ENCODE data around the gene LLPH.
"Not testable (repeated sequence)": the region's sequence is repeated elsewhere in the genome, so short reads cannot be mapped to it uniquely, and the experiment has no call there.

The LLPH gene

DNA sequence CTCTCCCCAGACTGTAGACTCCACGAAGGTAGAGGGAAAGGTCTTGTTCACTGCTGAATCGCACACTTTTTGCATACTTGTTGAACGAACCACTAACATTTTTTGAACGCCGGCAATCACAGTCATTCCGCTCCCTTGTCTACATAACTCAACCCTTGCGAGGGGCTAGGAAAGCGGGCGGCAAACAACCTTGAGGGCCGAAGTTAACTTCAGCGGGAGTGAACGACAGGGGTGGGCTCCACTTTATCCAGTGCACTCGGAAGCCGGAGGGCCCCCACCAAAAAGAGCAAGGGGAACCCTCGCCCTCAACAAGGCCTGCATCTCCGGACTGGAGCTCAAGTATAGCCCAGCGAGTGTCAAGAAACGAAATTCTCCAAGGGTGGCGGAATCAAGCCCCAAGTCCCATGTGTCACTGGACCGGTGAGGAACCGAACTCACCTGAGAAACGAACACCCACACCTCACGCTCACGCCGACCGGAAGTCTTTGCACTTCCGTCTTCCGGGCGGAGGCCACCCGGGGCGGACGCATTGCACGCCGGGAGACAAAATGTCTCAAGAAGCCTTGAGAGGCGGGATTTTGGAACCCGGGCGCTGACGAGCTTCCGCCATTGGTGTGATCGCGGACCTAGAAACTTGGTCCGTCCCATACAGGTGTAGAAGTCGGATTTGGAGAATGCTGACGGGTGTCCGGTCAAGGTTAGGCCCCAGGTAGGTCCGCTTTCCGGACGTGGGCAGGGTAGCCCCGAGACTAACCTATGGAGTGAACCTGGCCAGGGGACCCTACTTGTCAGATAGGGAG is at the start of gene LLPH:
Gene LLPH, minus strand, starts transcription at position 484 of the 800 bp plus-strand sequence. CDS start 1,644 bp downstream, outside the sequence.
- peak; percentile 92 for DNase-seq

DNA sequence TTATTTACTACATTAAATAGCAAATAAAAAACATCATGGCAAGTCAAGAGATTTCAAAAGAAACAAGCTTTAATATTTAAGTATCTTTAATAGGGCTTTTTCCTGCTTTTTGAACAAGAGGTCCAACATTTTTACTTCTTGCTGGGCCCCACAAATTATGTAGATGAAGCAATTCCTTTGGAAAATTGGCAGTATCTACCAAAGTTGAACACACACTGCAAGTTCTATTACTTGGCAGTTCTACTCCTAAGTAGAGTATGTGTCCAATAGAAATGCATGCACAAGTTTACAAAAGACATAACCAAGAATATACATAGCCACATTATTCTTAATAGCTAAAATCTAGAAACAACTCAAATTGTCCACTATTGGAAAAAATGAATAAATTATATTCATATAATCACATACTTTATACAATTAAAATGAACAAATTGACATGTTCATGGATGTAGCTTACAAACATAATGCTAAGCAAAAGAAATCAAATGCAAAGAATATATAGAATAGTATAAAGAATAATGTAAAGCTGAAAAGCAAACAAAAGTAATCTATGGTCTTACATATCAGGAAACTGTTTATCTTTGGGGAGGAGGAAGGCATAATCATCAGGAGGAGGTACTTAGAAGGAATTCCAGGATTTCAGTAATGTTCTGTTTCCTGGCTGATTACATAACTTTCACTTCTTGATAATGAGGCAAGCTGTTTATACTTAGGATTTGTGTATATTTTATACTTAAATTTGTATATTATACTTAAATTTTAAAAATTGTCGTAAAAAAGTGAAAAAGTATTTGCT is 45.8 kb upstream of the LLPH start:
- DNase-seq: no peak

DNA sequence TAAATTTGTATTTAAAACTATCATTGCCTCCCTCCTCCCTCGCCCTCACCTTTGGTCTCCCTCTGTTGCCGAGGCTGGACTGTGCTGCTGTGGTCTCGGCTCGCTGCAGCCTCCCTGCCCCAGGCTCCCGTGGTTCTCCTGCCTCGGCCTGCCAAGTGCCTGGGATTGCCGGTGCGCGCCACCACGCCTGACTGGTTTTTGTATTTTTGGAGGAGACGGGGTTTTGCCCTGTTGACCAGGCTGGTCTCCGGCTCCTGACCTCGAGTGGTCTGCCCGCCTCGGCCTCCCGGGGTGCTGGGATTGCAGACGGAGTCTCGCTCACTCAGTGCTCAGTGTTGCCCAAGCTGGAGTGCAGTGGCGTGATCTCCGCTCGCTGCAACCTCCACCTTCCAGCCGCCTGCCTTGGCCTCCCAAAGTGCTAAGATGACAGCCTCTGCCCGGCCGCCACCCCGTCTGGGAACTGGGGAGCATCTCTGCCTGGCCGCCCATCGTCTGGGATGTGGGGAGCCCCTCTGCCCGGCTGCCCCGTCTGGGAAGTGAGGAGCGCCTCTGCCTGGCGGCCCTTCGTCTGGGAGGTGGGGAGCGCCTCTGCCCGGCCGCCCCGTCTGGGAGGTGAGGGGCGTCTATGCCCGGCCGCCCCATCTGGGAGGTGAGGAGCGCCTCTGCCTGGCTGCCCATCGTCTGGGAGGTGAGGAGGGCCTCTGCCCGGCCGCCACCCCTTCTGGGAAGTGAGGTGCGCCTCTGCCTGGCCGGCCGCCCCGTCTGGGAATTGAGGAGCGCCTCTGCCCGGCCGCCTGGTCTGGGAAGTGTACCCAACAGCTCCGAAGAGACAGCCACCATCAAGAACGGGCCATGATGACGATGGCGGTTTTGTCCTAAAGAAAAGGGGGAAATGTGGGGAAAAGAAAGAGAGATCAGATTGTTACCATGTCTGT is 44.1 kb upstream of the LLPH start:
- DNase-seq: not testable (repeated sequence)

DNA sequence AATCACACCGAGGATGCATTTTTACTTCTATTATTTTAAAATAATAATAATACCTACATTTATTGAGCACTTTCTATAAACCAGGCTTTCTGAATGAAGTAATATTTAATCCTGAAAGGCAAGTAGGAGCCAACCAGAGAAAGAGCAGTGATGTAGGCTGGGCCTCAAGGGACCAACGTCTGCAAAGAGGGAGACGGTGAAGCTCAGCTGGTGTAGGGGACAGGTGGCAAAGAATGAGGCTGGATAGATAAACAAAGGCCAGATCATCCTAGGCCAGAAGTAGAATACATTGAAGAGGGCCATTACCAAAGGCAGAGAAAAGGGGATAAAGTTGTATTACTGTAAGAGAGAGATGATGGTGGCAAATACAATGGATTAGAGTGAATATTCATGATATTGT is 40.1 kb upstream of the LLPH start:
- no peak for DNase-seq

DNA sequence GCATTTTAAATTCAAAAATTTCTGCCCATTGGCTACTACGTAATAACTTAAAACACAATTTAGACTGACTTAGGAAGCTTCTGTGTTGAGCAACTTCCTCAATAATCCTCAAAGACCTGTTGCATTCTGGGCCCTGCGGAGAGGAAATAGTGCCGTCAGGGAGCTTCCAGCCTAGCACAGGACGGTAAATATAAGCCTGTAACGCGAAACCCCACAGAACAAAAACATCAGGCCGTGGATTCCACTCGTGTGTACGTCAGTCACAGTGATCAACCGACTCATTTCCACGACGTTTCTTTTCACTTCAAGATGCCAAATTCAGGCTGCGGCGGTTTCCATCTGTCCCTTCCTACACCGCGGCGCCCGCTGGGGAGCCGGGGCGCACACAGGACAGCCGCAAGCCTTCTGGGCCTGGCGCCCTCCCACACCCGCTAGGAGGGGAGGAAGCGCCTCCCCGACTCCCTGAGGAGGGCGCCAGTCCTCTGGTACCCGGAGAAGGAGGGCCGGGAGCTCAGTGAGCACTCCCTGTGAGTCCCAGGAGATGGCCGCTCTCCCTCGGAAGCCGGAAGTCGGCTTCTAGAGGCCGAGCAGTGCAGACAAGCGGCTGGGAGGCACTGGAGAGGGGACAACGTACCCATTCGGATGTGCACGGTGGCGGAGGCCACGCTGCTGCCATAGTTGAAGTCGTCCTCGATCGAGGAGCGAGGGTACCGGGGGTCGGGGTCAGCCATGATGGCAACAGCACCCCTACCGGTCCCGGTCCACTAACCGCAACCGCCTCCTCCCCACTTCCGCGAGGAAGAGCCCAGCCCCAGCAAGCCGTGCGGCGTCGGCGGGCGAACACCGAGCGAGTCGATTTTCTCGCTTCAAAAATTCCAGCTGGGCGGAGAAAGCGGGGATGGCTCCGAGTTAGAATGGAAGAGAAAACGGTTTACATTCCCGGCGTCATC is 38.9 kb upstream of the LLPH start, which contains the start of gene TMBIM4:
Gene TMBIM4, minus strand, starts transcription at position 776 of the 950 bp plus-strand sequence. Its CDS starts 45 bp downstream, at position 731.
- DNase-seq: peak; percentile 91

DNA sequence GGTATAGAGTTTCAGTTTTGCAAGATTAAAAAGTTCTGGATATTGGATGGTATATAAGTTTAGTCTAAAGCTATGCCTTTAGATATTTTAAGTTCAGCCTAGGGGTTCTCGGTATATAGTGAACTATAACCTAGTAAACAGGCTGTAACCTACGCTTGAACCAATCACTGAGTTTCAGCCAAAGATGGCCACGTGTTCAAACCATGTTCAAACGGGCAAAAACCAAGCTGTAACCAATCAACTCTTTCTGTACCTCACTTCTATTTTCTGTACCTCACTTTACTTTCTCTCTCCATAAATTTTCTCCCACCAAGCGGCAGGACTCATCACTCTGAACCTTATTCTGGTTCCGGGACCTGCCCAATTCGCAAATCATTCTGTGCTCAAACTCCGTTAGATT is 37.9 kb upstream of the LLPH start:
- no peak for DNase-seq

DNA sequence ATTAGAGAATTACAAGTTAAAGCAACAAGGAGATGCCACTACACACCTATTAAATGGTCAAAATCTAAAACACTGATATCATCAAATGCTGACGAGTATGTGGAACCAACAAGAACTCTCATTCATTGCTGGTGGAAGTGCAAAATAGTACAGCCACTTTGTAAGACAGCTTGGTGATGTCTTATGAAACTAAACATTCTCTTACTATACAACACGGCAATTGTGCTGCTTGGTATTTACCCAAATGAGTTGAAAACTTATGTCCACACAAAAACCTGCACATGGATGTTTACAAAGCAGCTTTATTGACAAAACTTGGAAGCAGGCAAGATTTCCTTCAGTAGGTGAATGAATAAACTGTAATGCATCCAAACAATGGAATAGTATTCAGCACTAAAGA is 36.0 kb upstream of the LLPH start:
- no peak for DNase-seq

DNA sequence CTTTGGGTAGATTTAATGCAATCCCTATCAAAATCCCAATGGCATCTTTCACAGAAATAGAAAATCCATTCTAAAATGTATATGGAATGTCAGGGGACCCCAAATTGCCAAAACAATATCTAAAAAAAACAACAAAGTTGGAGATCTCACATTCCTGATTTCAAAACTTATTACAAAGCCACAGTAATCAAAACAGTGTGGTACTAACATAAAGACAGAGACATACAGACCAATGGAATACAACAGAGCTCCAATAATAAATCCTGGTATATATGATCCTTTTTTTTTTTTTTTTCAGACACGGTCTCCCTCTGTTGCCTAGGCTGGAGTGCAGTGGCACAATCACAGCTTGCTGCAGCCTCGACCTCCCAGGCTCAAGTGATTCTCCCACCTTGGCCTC is 34.6 kb upstream of the LLPH start:
- no peak for DNase-seq

DNA sequence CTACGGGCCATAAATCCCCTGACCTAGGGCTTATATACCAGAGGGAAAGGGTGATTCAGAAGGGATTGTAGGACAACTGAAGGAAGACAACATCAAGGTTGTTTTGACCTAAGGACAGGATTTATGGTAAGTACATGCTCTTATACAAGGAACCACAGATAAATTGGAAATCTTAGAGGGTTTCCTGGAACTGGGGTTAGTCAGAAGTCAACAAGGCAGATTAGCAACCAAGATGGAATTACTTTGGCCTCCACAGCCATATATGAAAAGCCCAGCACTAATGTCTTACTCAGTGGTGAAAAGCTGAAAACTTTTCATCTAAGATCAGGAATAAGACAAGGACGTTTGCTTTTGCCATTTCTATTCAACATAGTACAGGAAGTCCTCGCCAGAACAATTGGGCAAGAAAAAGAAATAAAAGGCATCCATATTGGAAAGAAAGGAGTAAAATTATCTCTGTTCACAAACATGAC is 33.8 kb upstream of the LLPH start:
- DNase-seq: no peak

DNA sequence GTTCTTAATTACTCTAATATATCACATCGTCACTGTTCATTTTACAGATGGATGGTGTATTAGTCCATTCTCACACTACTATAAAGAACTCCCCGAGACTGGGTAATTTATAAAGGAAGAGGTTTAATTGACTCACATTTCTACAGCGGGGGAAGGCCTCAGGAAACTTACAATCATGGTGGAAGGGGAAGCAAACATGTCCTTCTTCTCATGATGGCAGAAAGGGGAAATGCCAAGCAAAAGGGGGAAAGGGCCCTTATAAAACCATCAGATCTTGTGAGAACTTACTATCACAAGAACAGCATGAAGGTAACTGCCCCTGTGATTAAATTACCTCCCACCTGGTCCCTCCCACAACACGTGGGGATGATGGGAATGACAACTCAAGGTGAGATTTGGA is 32.7 kb upstream of the LLPH start:
- DNase-seq: no peak

DNA sequence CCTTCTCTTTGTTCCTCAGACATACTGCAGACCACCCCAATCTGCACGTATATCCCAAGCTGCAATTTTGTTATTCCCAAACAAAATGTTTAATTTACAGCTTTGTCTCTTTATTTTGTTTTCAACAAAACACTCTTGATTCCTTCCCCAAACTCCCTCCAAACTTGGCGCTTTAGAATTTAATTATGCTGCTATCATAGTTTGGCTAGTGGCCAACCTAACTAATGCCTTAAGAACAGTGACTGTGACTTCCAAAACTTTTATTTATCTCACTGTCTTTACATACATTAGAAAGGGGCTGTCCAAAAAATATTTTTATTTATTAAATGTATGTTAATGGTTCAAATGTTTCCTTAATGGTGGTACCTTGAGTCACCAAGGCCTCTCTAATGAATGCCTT is 32.2 kb upstream of the LLPH start:
- no peak for DNase-seq

DNA sequence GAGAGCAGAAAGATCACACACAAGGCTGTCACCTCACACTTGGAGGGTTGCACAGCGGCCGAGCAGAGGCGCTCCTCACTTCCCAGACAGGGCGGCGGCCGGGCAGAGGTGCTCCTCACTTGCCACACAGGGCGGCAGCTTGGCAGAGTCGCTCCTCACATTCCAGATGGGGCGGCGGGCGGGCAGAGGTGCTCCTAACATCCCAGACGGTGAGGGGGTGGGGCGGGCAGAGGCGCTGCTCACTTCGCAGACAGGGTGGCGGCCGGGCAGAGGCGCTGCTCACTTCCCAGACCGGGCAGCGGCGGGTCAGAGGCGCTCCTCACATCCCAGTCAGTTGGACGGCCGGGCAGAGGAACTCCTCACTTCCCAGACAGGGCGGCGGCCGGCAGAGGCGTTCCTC is 30.2 kb upstream of the LLPH start:
- DNase-seq: no peak

DNA sequence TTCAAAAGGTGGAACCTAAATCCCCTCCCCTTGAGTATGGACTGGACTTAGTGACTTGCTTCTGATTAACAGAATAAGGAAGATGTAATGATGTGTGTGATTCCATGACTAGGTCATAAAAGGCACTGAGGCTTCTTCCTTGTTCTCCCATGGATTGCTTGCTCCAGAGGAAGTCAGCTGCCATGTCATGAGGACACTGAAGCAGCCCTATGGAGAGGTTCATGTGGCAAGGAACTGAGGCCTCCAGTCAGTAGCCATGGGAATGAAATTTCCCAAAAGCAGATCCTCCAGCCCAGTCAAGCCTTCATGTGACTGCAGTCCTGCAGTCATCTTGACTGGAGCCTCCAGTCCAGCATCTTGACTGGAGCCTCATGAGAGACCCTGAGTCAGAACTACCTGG is 28.6 kb upstream of the LLPH start:
- DNase-seq: no peak

DNA sequence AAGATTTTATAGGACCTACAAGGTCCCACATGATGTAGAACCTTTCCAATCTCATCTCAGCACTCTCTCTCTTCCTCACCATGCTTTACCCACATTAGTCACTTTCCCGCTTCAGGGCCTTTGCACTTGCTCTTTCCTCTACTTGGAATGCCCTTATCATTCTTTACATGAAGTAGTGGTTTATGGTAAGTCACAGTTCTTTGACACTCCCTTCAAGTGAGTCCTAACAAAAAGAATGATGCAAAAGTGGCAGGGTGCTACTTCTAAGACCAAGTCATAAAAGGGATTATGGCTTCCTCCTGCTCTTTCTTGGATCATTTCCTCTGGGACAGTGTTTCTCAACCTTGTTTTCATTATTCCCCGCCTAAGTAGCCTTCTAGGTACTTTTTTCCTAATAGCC is 26.1 kb upstream of the LLPH start:
- DNase-seq: no peak

DNA sequence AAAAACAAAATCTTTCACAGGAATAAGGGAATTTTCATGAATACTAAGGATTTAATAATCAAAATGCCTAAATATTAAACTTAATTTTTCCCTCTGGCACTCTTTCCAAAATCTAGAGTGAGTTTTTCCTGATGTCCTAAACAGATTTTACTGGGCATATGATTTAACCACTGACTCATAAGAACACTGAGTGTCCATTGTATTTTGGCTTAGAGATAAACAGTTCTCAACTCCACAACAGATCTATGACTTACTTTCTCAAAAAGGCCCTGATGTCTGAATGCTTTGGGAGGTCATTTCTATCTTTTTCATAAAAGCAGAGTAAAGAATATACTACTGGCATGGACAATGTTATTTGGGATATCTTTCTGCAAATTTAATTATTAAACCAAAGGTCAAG is 24.2 kb upstream of the LLPH start:
- DNase-seq: no peak

DNA sequence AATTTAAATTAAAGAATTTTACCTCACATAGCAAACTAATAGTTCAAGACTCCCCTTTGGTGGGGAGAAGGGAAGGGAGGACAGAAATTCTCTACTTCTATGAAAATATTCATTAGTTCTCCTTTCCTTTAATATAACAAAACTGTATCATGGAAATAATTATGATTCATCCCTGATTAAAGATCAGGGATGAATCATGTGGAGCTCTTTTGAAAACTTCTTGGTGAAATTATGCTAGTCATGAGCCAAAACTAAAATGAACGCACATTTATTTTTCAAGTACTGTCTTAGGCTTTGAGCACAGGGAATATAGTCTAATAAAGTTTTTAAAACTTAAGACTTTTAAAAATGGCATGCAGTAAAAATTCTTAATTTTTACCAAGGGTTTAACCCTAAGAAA is 22.2 kb upstream of the LLPH start:
- DNase-seq: no peak

DNA sequence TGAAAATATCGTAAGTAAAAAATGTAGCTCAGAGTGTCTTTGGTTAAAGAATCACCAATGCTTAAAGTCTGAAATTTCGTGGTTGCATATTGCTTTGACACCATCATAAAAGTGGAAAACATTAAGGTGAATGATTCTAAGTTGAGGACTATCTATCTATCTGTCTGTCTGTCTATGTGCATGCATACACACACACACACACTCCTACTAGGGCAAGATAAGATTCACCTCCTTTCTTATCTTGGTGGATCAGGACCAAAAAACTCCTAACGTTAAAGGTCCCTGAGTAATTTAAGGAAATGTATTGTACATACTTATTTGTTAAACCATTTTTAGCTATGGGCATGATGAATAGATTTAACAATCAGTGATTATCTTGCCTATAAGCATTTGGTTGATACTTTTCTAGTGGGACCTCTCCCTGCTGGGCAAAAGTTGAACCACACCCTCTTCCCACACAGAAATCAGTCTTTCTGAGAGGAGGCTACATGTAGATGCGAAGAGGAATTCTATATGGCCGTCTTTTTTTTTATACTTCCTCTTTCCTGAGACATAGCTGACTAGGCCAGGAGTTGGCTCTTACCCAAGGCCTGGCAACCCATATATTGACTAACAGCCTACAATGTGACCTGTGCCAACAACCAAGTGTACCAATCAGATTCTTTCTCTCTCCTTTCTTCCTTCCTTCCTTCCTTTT is 19.3 kb upstream of the LLPH start:
- no peak for DNase-seq

DNA sequence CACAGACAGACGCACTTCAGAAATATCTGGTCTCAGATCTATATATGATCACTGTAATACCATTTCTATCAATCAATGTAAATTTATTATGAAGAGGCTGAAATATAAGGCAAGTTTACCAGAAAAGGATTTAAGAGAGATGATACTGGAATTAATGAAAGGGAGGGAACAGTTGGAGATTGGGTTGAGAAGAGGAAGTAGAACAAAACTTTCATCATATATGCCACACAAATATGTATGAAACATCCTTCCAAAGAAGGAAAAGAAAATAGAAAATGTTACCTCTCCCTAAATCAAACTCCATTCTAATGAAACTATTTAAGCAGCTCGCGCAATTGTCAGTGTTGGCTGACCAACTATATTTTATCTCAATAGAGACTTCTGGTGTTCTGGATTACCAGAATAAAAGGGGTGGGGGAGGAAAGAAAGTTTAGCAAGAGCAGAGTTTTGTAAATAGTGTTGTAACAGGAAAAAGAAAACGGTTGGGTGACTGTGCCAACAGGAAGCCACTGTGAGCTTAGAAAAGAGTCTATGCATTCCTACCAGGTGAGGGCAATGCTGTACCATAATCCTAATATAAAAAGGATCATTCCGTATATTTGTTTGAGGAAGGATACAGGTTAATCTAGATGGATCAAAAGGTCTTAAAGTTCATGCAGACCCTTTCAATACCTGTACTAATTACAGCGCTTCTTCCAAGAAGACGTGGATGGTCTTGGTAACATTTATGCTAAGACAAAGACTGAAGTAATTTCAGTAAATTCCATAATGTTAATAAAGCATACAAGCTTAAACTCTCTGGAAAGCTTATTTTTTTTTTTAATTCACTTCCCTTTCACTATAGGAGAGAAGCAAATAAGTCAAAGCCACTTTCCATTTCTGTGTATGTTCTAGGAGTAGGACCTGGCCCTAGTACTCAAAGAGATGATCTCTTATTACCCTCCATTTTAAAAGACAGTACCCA is 14.5 kb upstream of the LLPH start:
- DNase-seq: no peak

DNA sequence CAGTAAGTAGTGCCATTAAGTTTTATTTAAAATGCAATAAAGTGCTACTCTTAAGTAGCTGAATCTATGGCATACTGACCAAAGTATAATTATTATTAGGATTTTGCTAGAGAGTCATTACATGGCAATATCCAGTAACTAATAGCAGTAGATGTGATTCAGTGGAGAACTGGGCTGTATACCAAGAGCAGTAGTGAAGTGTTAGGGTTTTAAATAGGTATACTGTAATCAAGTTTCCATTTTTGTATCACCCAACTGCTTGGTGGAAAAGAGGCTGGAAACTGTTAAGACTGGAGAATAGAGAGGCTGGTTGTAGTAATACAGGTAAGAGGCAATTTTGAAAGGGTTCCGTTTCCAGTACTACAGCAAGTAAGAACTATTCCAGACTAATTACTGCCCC is 13.3 kb upstream of the LLPH start:
- DNase-seq: no peak

DNA sequence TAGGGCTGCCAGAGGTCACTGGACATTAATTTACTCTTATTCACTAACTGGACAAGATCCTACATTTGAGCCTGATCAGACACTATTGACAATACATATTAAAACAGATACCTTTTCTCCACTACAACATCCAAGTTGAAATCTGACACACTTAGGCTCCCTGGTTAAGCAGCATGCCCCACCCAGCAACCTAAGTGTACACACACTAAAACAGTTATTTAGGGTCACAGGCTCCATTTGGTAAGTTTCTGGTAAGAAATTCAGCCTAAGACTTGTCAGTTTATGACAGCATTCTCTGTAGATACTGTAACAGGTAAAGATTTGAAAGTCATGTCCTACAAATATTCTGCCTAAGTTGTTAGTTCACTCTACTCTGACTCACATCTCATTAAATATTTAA is 12.3 kb upstream of the LLPH start:
- DNase-seq: no peak

Measured in activated CD8-positive, alpha-beta memory T cell treated with anti-CD3 and anti-CD28 coated beads, Interleukin-2, amount 50 U/mL, for 48 hours (primary cell).